Hematopoietic multipotent progenitor cell (in vitro differentiated cells): ENCODE measurements around the gene TNKS1BP1. TPM values are rescaled to one million over a fixed set of nuclear protein-coding genes. Genes with fewer than 3 reads are reported as not detected.

Experiments
- DNase-seq, 3 donors: peaks; one replicate each; pipeline ENCODE4 v3.0.0-alpha.2; 2011 to 2015; ENCODE audit warnings: low read depth in 2 of 3, low spot score in 2 of 3
- total RNA-seq: library from RNA; depleted of rRNA; stranded (reverse); fragments of >200 nt; gene quantifications from one replicate; pipeline ENCODE4 v1.2.3, GENCODE V29; 2012

TNKS1BP1 gene
- total RNA-seq, 1 donor, result 7.0 TPM

- no peak for DNase-seq
Measured at GRCh38 chr11:57274904-57275498, 49.8 kb downstream of the TNKS1BP1 start.

- no peak for DNase-seq
Measured at GRCh38 chr11:57273448-57274058, 51.2 kb downstream of the TNKS1BP1 start.

GRCh38 chr11:57269571-57270021 is 55.2 kb downstream of the TNKS1BP1 start:
- no peak for DNase-seq

- DNase-seq, result no peak
Measured at GRCh38 chr11:57266157-57266556, 58.6 kb downstream of the TNKS1BP1 start.

- DNase-seq, result no peak
Measured at GRCh38 chr11:57263351-57263750, 61.4 kb downstream of the TNKS1BP1 start.

GRCh38 chr11:57262157-57262556 is 62.6 kb downstream of the TNKS1BP1 start:
- DNase-seq, result no peak

GRCh38 chr11:57260937-57261783 is 63.6 kb downstream of the TNKS1BP1 start:
- no peak for DNase-seq

- DNase-seq, result no peak
Measured at GRCh38 chr11:57256119-57256518, 68.6 kb downstream of the TNKS1BP1 start.

- no peak for DNase-seq
Measured at GRCh38 chr11:57255618-57256017, 69.1 kb downstream of the TNKS1BP1 start.

- no peak for DNase-seq
Measured at GRCh38 chr11:57254631-57255030, 70.1 kb downstream of the TNKS1BP1 start.

GRCh38 chr11:57251491-57252104 is 73.2 kb downstream of the TNKS1BP1 start:
- peak in 2 of 3 donors; percentile 30 to 65 for DNase-seq

- no peak for DNase-seq
Measured at GRCh38 chr11:57251037-57251436, 73.7 kb downstream of the TNKS1BP1 start.

Other genes with a start within 250 kb of the TNKS1BP1 start
- gene LRRC55, start 143.0 kb downstream of the TNKS1BP1 start, total RNA-seq, result under 0.01 TPM
- gene APLNR, start 87.7 kb downstream of the TNKS1BP1 start, total RNA-seq, result under 0.01 TPM
- 89.9 TPM for gene SSRP1, start 10.9 kb upstream of the TNKS1BP1 start, total RNA-seq
- not detected for gene P2RX3, start 13.4 kb upstream of the TNKS1BP1 start, total RNA-seq
- gene PRG3, start 56.2 kb upstream of the TNKS1BP1 start, total RNA-seq, result not detected
- 5.4 TPM for gene PRG2, start 65.7 kb upstream of the TNKS1BP1 start, total RNA-seq
- gene SLC43A3, start 102.2 kb upstream of the TNKS1BP1 start, total RNA-seq, result 93.7 TPM
- gene RTN4RL2, start 135.6 kb upstream of the TNKS1BP1 start, total RNA-seq, result 0.27 TPM
- gene SLC43A1, start 190.8 kb upstream of the TNKS1BP1 start, total RNA-seq, result 81.6 TPM
- gene TIMM10, start 205.8 kb upstream of the TNKS1BP1 start, total RNA-seq, result 29.4 TPM
- gene SMTNL1, start 212.6 kb upstream of the TNKS1BP1 start, total RNA-seq, result not detected
- 215 TPM for gene UBE2L6, start 242.7 kb upstream of the TNKS1BP1 start, total RNA-seq